GM21717 (cell line): Measurements from ENCODE around the gene GPAM.

Source experiments
- ATAC-seq: cut with Tn5 transposase; IDR thresholded peaks from one replicate; pipeline ENCODE4 v1.9.1; 2021; ENCODE audit warnings: mild to moderate bottlenecking, moderate library complexity; ENCODE audit not compliant: unreplicated experiment

Gene GPAM

DNA sequence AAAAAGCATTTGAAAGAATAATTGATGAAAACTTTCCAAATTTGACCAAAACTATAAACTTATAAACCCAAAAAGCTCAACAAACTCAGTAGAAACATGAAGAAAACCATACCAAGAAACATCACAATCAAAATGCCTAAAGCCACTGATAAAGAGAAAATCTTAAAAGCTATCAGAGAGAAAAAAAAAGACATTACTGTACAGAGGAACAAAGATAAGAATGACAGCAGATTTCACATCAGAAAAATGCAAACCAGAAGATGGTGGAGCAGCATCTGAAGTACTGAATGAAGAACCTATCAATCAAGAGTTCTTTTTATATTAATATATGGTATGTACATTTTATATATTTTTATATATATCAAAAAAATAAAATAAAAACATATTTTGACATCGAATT, 2.4 kb upstream of the GPAM start:
- no peak for ATAC-seq

- ATAC-seq = no peak
These were observed 814 bp upstream of the GPAM start for GRCh38 chr10:112184379-112184778.

DNA sequence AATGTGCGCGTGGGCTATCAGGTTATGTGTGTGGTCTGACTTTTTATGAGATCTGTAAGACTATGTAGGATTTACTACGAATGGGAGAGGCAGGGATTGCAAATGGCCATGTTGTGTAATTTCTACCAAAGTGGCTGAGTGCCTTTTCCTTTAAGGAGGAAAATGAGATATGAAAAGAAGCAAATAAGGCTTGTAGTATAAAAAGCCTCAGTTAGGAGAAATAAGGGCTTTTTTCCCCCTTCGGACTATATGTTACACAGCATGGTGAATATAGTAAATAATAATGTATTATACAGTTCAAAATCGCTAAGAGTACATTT, 447 bp upstream of the GPAM start:
- no peak for ATAC-seq

- ATAC-seq = peak; percentile 4
These were observed 709 bp downstream of the GPAM start for GRCh38 chr10:112182784-112183328.

DNA sequence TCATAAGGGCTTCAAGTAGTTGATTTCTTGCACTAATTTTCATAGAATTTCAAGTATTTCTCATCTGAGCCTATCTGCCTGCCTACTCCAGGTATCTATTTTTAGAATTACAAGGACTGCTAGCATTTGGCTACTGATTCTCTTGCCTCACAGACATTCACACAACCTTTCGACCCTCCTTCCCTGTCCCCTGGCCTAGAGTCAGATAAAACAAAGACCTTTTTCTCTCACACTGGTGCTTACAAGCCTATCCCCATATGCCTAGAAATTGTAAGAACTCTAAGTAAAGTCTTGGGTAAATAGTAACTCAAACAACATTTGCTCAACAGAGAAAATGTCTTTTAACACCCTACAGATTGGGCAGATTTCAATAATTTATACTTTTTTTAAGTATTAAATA, 6.3 kb downstream of the GPAM start:
- ATAC-seq = no peak

DNA sequence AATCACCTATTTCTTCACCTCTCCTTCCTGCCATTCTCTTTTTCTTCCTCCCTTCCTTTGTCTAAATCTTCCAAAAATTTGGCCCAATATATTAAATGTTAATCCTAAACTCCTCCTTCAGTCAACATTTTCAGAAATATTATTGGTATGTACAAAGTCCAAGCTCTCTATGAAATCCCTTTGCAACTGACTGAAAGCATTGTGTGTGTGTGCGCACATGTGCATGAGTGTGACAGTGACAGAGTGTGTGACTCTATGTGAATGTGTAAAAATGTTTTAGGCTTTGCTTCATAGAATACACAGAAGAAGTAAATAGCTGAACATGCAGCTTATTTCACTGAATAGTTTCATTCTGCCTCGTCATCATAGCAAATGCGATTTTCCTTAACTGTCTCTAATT, 7.0 kb downstream of the GPAM start:
- no peak for ATAC-seq

DNA sequence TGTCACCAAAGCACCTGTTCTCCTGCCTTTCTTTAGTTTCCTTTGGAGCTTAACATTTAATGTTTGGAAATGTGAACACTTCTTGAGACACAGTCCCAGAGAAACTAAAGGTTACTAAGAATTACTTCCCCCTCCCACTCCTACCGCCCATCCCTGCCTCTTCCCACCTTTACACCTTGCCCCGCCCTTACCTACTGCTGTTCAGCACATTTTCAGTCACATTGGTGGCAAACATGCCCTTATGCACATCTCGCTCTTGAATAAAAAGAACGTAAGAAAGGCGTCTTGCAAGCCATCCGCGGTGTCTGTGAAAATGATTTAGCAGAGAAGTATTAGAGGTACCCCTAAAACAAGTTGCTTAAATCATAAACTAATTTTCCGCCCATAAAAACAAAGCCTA, 8.2 kb downstream of the GPAM start:
- no peak for ATAC-seq

- no peak for ATAC-seq
These were observed 10.4 kb downstream of the GPAM start for GRCh38 chr10:112173206-112173605.

DNA sequence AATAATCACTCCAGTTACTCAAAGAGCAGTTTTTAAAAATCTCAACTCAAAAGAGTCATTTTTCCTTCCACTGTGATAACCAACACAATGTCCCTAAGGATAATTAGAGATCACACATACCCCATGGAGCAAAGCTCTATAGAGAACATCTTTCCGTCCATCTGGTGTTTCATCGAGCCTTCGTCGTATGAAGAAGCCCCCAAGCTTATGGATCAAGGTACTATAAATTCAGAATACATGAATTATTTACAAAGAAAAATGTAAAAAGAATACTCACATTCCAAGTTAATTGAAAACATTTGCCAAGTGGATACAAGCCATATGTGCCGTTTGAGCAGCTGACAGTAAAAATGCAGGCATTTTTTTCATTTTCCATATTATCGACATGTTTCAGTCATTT, 14.8 kb downstream of the GPAM start:
- ATAC-seq = no peak

DNA sequence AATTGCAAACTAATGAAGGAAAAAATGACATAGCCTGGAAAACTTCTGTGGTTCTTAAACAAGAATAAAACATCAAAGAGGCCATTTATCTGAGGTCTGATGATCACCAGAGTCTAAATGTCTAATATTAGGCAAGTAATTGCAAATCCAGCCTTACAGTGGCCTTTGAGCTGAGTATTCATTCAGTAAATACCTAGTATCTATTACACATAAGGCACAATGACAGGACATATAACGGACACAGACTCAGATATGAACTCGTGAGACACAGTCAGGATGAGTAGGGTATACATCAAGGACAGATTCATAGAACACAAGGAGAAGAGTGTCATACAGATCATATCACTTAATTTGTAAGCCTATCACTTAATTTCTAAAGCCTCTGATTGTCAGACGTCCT, 16.8 kb downstream of the GPAM start:
- ATAC-seq = no peak

DNA sequence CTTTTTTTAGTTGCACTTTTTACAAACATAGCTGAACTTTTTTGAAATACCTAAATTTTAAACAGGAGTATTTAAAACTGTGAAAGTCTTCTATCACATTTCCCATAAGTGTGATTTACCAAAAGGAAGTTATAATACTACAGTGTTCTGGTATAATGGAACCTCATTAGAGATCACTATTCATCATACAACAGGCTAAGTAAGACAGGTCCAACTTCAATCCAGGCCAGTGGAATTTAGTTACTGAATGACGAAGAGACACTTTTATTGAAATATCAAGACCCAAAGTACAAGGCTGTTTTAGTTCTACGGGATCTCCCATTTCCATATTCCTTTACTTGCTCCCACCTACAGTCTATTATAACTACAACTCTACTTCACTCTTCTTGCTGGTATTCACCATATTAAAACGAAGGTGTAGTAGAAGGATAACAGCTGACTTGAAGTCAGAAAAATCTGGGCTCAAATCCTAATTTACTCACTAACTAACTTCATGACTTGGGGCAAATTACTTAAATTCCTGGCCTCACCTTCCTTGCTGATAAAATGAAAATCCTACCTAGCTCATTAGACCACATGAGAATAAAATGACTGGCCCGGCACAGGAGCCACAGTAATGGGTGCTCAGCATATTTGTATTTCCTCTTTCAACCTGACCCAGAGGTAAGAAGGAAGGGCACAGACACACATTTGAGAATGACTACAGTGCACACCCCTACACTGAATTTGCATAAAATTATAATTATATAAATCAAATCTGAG, 21.6 kb downstream of the GPAM start:
- no peak for ATAC-seq

- no peak for ATAC-seq
These were observed 22.7 kb downstream of the GPAM start for GRCh38 chr10:112160834-112161233.

DNA sequence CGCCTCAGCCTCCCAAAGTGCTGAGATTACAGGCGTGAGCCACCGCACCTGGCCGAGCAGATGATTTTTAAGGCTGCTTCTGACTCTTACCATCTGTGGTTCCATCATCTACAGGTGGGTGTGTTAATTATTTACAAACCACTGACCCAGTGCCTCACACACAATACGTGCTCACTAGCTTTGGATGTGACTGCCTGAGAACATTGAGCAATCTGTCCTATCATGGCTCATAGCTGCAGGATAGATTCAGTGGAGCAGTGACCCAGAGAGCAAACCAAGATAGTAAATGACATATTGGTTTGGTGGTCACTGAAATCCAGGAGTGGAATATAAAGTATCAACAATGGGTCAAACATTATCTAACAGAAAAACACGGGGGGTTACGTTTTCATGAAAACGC, 24.1 kb downstream of the GPAM start:
- ATAC-seq = no peak

GRCh38 chr10:112151524-112152039, 32.0 kb downstream of the GPAM start:
- ATAC-seq = no peak

- no peak for ATAC-seq
These were observed 35.2 kb downstream of the GPAM start for GRCh38 chr10:112148331-112148730.

DNA sequence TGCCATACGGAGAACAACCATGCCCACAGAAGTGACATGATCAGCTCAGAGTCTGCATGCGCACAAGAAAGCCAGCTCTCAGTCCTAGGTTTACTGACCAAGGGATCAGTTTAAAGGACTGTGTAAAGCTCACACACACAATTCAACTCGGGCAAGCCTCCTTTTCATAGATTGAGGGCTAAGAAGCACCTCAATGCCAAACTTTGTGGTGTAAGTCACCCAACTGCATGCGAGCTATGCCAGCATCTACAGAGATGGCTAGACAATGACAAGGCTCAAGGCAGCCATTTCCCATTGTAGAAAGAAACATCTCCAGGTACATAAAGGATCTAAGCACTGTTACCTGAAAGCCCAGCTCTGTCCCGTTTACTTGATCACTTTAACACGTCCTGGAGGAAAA, 36.8 kb downstream of the GPAM start:
- no peak for ATAC-seq

GRCh38 chr10:112145263-112145662, 38.3 kb downstream of the GPAM start:
- ATAC-seq = no peak

- no peak for ATAC-seq
These were observed 40.1 kb downstream of the GPAM start for GRCh38 chr10:112143420-112143819.

DNA sequence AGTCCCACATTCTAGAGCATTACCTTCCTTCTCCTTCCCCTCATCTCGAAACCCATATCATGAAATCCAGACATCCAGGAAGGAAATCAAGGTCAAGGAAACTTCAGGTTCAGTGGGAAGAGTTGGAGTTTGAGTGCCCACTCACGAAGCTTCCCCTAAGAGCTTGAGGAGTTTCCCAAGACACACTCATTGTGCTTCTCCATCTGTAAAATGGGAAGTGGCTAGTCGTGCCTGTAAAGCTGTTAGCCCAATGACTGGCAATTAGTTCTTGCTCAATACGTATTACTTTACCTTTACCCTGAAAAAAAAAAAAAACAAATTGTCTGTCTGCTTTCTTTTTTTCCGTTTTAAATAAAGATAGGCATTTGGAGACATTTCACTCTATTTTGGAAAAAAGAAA, 42.3 kb downstream of the GPAM start:
- ATAC-seq = no peak

GRCh38 chr10:112140110-112140970, 43.2 kb downstream of the GPAM start:
- ATAC-seq = peak; percentile 99

- no peak for ATAC-seq
These were observed 44.4 kb downstream of the GPAM start for GRCh38 chr10:112139176-112139575.
